HFFc6 (cell line): ENCODE data around the gene PRORP. TPM values are rescaled to one million over a fixed set of nuclear protein-coding genes. Genes with fewer than 3 reads are reported as not detected.

Experiments used
- DNase-seq: peaks from one replicate; pipeline ENCODE4 v3.0.0-alpha.2; 2018
- H3K27ac Mint-ChIP-seq: 2 replicates; pipeline ENCODE4 v1.8.0; 2020; ENCODE audit warnings: mild to moderate bottlenecking, mixed read lengths
- H3K27me3 Mint-ChIP-seq: 2 replicates; pipeline ENCODE4 v1.8.0; 2021; ENCODE audit warnings: mild to moderate bottlenecking, moderate library complexity, mixed read lengths; ENCODE audit not compliant: insufficient read depth
- H3K36me3 Mint-ChIP-seq: 2 replicates; pipeline ENCODE4 v1.8.0; 2021; ENCODE audit warnings: low read depth, mixed read lengths
- H3K4me1 Mint-ChIP-seq: 2 replicates; pipeline ENCODE4 v1.8.0; 2020; ENCODE audit warnings: low read depth, mixed read lengths
- H3K4me3 Mint-ChIP-seq: 2 replicates; pipeline ENCODE4 v1.8.0; 2020; ENCODE audit warnings: mild to moderate bottlenecking, moderate library complexity, mixed read lengths
- H3K9me3 Mint-ChIP-seq: 2 replicates; pipeline ENCODE4 v1.8.0; 2020; ENCODE audit warnings: mild to moderate bottlenecking, mixed read lengths
- total RNA-seq, 6 experiments: library from RNA; stranded (reverse); fragmentation: NEBNext Ultra II Directional; extraction: Animal tissue kit (Norgen Biotek cat#: 25700); gene quantifications; 2 replicates in 1 of 6; 3 replicates in 5 of 6; pipeline ENCODE4 v1.2.3, GENCODE V29; 2021
- TF ChIP-seq, protein P1 (sequence below): fragments of 200-600 bp; sonication (generic); IDR thresholded peaks from 2 replicates; pipeline ENCODE4 v1.5.0; 2021; ENCODE audit warnings: antibody characterized with exemption, mild to moderate bottlenecking

Gene PRORP
- total RNA-seq, 6 experiments from 2014 or later, result 22.6 to 29.6 (median 26.6) TPM

GRCh38 chr14:35159742-35160409 lies 37.5 kb downstream of the PRORP start:
- H3K27ac Mint-ChIP-seq, result peak overlapping the region; percentile 71
- DNase-seq, result peak; percentile 87
- no peaks in the 10 kb centered on the region for H3K9me3 Mint-ChIP-seq
- H3K36me3 Mint-ChIP-seq, result peaks cover 12% of the 10 kb centered on the region
- H3K4me3 Mint-ChIP-seq, result peak overlapping the region; percentile 55
- H3K27me3 Mint-ChIP-seq, result no peaks in the 10 kb centered on the region; the same call in 1 of the 2 replicates
- H3K4me1 Mint-ChIP-seq, result peaks cover 56% of the 10 kb centered on the region
- TF ChIP-seq, protein P1, sequence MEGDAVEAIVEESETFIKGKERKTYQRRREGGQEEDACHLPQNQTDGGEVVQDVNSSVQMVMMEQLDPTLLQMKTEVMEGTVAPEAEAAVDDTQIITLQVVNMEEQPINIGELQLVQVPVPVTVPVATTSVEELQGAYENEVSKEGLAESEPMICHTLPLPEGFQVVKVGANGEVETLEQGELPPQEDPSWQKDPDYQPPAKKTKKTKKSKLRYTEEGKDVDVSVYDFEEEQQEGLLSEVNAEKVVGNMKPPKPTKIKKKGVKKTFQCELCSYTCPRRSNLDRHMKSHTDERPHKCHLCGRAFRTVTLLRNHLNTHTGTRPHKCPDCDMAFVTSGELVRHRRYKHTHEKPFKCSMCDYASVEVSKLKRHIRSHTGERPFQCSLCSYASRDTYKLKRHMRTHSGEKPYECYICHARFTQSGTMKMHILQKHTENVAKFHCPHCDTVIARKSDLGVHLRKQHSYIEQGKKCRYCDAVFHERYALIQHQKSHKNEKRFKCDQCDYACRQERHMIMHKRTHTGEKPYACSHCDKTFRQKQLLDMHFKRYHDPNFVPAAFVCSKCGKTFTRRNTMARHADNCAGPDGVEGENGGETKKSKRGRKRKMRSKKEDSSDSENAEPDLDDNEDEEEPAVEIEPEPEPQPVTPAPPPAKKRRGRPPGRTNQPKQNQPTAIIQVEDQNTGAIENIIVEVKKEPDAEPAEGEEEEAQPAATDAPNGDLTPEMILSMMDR, result no peak

GRCh38 chr14:35161231-35161630 lies 38.9 kb downstream of the PRORP start:
- no peak overlapping the region for H3K27ac Mint-ChIP-seq
- H3K9me3 Mint-ChIP-seq, result no peaks in the 10 kb centered on the region
- H3K4me1 Mint-ChIP-seq, result peaks cover 49% of the 10 kb centered on the region

GRCh38 chr14:35163384-35163783 lies 41.0 kb downstream of the PRORP start:
- no peak overlapping the region for H3K27ac Mint-ChIP-seq
- TF ChIP-seq, protein P1, result no peak
- no peaks in the 10 kb centered on the region; the same call in 1 of the 2 replicates for H3K27me3 Mint-ChIP-seq
- no peaks in the 10 kb centered on the region for H3K9me3 Mint-ChIP-seq
- H3K36me3 Mint-ChIP-seq, result peaks cover 18% of the 10 kb centered on the region
- H3K4me1 Mint-ChIP-seq, result peaks cover 40% of the 10 kb centered on the region
- no peak for DNase-seq
- no peak overlapping the region for H3K4me3 Mint-ChIP-seq

More at GRCh38 chr14:35161231-35161630, 38.9 kb downstream of the PRORP start:
- H3K4me3 Mint-ChIP-seq, result no peak overlapping the region
- peaks cover 12% of the 10 kb centered on the region for H3K36me3 Mint-ChIP-seq
- no peaks in the 10 kb centered on the region; the same call in 1 of the 2 replicates for H3K27me3 Mint-ChIP-seq
- TF ChIP-seq, protein P1, result no peak
- DNase-seq, result no peak

DNA sequence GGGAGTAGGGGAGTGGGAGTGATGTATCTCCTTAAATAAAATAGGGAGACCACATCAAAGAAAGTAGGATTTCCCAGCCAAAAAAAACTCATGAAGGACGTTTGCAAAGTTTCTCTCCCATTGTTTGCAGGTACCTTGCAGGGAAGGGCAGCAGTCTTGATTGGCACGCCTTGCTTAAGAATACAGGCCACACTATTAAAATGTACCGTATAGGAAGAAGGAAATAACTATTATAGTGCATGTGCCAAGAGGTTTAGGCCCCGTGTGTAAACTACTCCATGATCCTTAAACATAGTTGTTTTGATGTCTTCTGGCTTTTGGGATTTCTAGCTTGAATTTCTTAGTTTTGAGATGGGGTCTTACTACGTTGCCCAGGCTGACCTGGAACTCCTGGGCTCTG lies 42.5 kb downstream of the PRORP start:
- Mint-ChIP-seq H3K27ac (no peak overlapping the region), H3K4me1 (peaks cover 27% of the 10 kb centered on the region), H3K4me3 (no peak overlapping the region), H3K36me3 (peaks cover 19% of the 10 kb centered on the region), H3K27me3 (no peaks in the 10 kb centered on the region), H3K9me3 (no peaks in the 10 kb centered on the region)
- DNase-seq, result no peak
- TF ChIP-seq, protein P1, result no peak

DNA sequence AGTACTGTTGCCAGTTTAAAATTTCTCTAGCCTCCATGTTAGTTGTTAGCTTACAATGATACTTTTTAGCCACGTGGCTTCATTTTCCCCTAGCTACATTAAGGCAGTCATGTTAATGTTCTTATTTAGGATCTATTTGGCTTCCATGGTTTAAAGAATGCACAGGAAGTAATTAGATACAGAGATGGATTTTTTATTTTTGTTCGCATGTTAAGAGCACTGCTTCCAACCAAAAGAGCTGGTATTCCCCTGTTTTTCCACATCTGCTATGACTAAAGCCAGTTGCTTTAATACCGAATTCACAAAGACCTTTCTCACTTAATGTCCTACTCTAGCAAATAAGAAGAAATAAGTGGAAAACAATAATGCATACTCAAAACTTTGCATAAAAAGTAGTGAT lies 45.1 kb downstream of the PRORP start:
- no peak overlapping the region for H3K4me3 Mint-ChIP-seq
- DNase-seq, result no peak
- peaks cover 4% of the 10 kb centered on the region for H3K4me1 Mint-ChIP-seq
- H3K27me3 Mint-ChIP-seq, result peaks cover 2% of the 10 kb centered on the region; the same call in 1 of the 2 replicates
- TF ChIP-seq, protein P1, result no peak
- peaks cover 21% of the 10 kb centered on the region for H3K36me3 Mint-ChIP-seq
- H3K9me3 Mint-ChIP-seq, result no peaks in the 10 kb centered on the region
- no peak overlapping the region for H3K27ac Mint-ChIP-seq

Other genes starting within 250 kb of the PRORP start
- gene BAZ1A, start 247.2 kb upstream of the PRORP start, total RNA-seq, result 10 to 100 TPM; 23.1 to 29.5 (median 26.6) TPM
- gene SRP54, start 139.6 kb upstream of the PRORP start, total RNA-seq, result 10 to 100 TPM; 68.6 to 83.0 (median 75.1) TPM
- gene FAM177A1, start 76.3 kb upstream of the PRORP start, total RNA-seq, result 10 to 100 TPM; 80.2 to 99.5 (median 91.9) TPM
- 10 to 100 TPM; 19.0 to 26.4 (median 23.8) TPM for gene PPP2R3C, start 562 bp upstream of the PRORP start, total RNA-seq
- 100 to 1,000 TPM; 186 to 233 (median 222) TPM for gene PSMA6, start 169.8 kb downstream of the PRORP start, total RNA-seq